ENCODE results near the gene MTHFD2. TPM values are rescaled to one million over a fixed set of nuclear protein-coding genes. Genes with fewer than 3 reads are reported as not detected.

Gene MTHFD2
- total and polyA plus RNA-seq, 2 donors from 2014 or later = 19.0 to 69.6 TPM

GRCh38 chr2:74201196-74201595, 2.8 kb downstream of the MTHFD2 start:
- no peak for TF ChIP-seq CTCF (IDR thresholded peaks at IDR 0.05; ENCODE audit: borderline replicate concordance, extremely low read depth, insufficient read depth)
- H3K9me3 ChIP-seq (ENCODE audit: control insufficient read depth in 2 of 3, insufficient read depth in 1 of 3, low read length in 3 of 3) = no peaks in the 10 kb centered on the region
- intact Hi-C loops (cut with DNase I) = no loop called here
- no peak overlapping the region for H3K4me3 ChIP-seq (ENCODE audit: low read length in 3 of 3)
- H3K36me3 ChIP-seq (ENCODE audit: control insufficient read depth in 2 of 3, insufficient read depth in 3 of 3, low read length in 3 of 3) = no peaks in the 10 kb centered on the region
- H3K4me1 ChIP-seq (ENCODE audit: control insufficient read depth in 2 of 3, insufficient read depth in 2 of 3, low read depth in 1 of 3, low read length in 3 of 3) = peaks cover 0 to 10% (median 5%) of the 10 kb centered on the region in 3 donors
- FAIRE-seq (no peak), DNase-seq (no peak)
- H3K9ac ChIP-seq (ENCODE audit: low read length in 3 of 3) = no peak overlapping the region
- peak overlapping the region in 1 of 2 donors; percentile 36 for H3K27ac ChIP-seq (ENCODE audit: low read depth in 2 of 2, low read length in 2 of 2)
- no peaks in the 10 kb centered on the region for H3K27me3 ChIP-seq (ENCODE audit: control insufficient read depth, insufficient read depth, low read length)

- Histone ChIP-seq H3K36me3 (ENCODE audit: control insufficient read depth in 2 of 3, insufficient read depth in 3 of 3, low read length in 3 of 3) (no peaks in the 10 kb centered on the region), H3K4me3 (ENCODE audit: low read length in 3 of 3) (no peak overlapping the region), H3K9ac (ENCODE audit: low read length in 3 of 3) (no peak overlapping the region), H3K4me1 (ENCODE audit: control insufficient read depth in 2 of 3, insufficient read depth in 2 of 3, low read depth in 1 of 3, low read length in 3 of 3) (peaks cover 0 to 10% (median 8%) of the 10 kb centered on the region in 3 donors), H3K27ac (ENCODE audit: low read depth in 2 of 2, low read length in 2 of 2) (peak overlapping the region in 1 of 2 donors; percentile 36), H3K27me3 (ENCODE audit: control insufficient read depth, insufficient read depth, low read length) (no peaks in the 10 kb centered on the region), H3K9me3 (ENCODE audit: control insufficient read depth in 2 of 3, insufficient read depth in 1 of 3, low read length in 3 of 3) (no peaks in the 10 kb centered on the region)
- no peak for TF ChIP-seq CTCF (IDR thresholded peaks at IDR 0.05; ENCODE audit: borderline replicate concordance, extremely low read depth, insufficient read depth)
- FAIRE-seq = no peak
- intact Hi-C loops (cut with DNase I) = no loop called here
- DNase-seq = peak in 1 of 5 donors; percentile 20
Observed at GRCh38 chr2:74201596-74201995, 3.2 kb downstream of the MTHFD2 start.

- TF ChIP-seq CTCF (IDR thresholded peaks at IDR 0.05; ENCODE audit: borderline replicate concordance, extremely low read depth, insufficient read depth) = no peak
- H3K36me3 ChIP-seq (ENCODE audit: control insufficient read depth in 2 of 3, insufficient read depth in 3 of 3, low read length in 3 of 3) = no peaks in the 10 kb centered on the region
- peaks cover 0 to 4% (median under 1%) of the 10 kb centered on the region in 3 donors for H3K4me1 ChIP-seq (ENCODE audit: control insufficient read depth in 2 of 3, insufficient read depth in 2 of 3, low read depth in 1 of 3, low read length in 3 of 3)
- H3K4me3 ChIP-seq (ENCODE audit: low read length in 3 of 3) = no peak overlapping the region
- no peak overlapping the region for H3K9ac ChIP-seq (ENCODE audit: low read length in 3 of 3)
- H3K9me3 ChIP-seq (ENCODE audit: control insufficient read depth in 2 of 3, insufficient read depth in 1 of 3, low read length in 3 of 3) = no peaks in the 10 kb centered on the region
- no peak for DNase-seq
- no peaks in the 10 kb centered on the region for H3K27me3 ChIP-seq (ENCODE audit: control insufficient read depth, insufficient read depth, low read length)
- intact Hi-C loops (cut with DNase I) = no loop called here
- FAIRE-seq = no peak
- H3K27ac ChIP-seq (ENCODE audit: low read depth in 2 of 2, low read length in 2 of 2) = no peak overlapping the region
Observed at GRCh38 chr2:74204436-74204835, 6.0 kb downstream of the MTHFD2 start.

GRCh38 chr2:74205113-74205512, 6.7 kb downstream of the MTHFD2 start:
- H3K4me3 ChIP-seq (ENCODE audit: low read length in 3 of 3) = no peak overlapping the region
- no peaks in the 10 kb centered on the region for H3K36me3 ChIP-seq (ENCODE audit: control insufficient read depth in 2 of 3, insufficient read depth in 3 of 3, low read length in 3 of 3)
- peaks cover 0 to 4% (median 0%) of the 10 kb centered on the region in 3 donors for H3K4me1 ChIP-seq (ENCODE audit: control insufficient read depth in 2 of 3, insufficient read depth in 2 of 3, low read depth in 1 of 3, low read length in 3 of 3)
- no peak for TF ChIP-seq CTCF (IDR thresholded peaks at IDR 0.05; ENCODE audit: borderline replicate concordance, extremely low read depth, insufficient read depth)
- intact Hi-C loops (cut with DNase I) = no loop called here
- H3K27ac ChIP-seq (ENCODE audit: low read depth in 2 of 2, low read length in 2 of 2) = no peak overlapping the region
- no peak overlapping the region for H3K9ac ChIP-seq (ENCODE audit: low read length in 3 of 3)
- no peaks in the 10 kb centered on the region for H3K9me3 ChIP-seq (ENCODE audit: control insufficient read depth in 2 of 3, insufficient read depth in 1 of 3, low read length in 3 of 3)
- no peak for DNase-seq
- H3K27me3 ChIP-seq (ENCODE audit: control insufficient read depth, insufficient read depth, low read length) = no peaks in the 10 kb centered on the region
- FAIRE-seq = no peak
